ENCODE data around the gene PDE1C.

Gene PDE1C

DNA sequence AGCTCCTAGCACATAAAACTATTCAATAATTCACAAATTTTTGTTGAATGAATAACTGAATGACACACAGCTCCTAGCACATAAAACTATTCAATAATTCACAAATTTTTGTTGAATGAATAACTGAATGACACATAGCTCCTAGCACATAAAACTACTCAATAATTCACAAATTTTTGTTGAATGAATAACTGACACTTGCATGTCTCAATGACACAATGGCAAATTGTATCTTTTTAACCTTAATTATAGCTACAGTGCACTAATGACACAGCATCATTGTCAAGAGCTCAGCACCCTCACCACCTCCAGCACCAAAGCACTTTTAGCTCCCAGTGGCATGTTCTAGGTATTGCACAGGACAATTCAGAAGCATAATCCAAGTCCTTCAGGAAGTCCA is 131.6 kb downstream of the PDE1C start:
- Histone ChIP-seq H3K27ac (ENCODE audit: low read depth, low read length) (no peak overlapping the region), H3K36me3 (ENCODE audit: control insufficient read depth, insufficient read depth, low read length) (no peaks in the 10 kb centered on the region), H3K9ac (ENCODE audit: low read length) (no peak overlapping the region), H3K27me3 (ENCODE audit: control insufficient read depth, insufficient read depth, low read length) (no peaks in the 10 kb centered on the region), H3K4me1 (ENCODE audit: control insufficient read depth, insufficient read depth, low read length) (no peaks in the 10 kb centered on the region), H3K4me3 (ENCODE audit: low read length) (no peak overlapping the region)

- Histone ChIP-seq H3K4me3 (ENCODE audit: low read length) (no peak overlapping the region), H3K9ac (ENCODE audit: low read length) (no peak overlapping the region), H3K27ac (ENCODE audit: low read depth, low read length) (no peak overlapping the region), H3K4me1 (ENCODE audit: control insufficient read depth, insufficient read depth, low read length) (no peaks in the 10 kb centered on the region), H3K36me3 (ENCODE audit: control insufficient read depth, insufficient read depth, low read length) (no peaks in the 10 kb centered on the region), H3K27me3 (ENCODE audit: control insufficient read depth, insufficient read depth, low read length) (no peaks in the 10 kb centered on the region)
Observed at GRCh38 chr7:31937982-31938381, 132.2 kb downstream of the PDE1C start.

DNA sequence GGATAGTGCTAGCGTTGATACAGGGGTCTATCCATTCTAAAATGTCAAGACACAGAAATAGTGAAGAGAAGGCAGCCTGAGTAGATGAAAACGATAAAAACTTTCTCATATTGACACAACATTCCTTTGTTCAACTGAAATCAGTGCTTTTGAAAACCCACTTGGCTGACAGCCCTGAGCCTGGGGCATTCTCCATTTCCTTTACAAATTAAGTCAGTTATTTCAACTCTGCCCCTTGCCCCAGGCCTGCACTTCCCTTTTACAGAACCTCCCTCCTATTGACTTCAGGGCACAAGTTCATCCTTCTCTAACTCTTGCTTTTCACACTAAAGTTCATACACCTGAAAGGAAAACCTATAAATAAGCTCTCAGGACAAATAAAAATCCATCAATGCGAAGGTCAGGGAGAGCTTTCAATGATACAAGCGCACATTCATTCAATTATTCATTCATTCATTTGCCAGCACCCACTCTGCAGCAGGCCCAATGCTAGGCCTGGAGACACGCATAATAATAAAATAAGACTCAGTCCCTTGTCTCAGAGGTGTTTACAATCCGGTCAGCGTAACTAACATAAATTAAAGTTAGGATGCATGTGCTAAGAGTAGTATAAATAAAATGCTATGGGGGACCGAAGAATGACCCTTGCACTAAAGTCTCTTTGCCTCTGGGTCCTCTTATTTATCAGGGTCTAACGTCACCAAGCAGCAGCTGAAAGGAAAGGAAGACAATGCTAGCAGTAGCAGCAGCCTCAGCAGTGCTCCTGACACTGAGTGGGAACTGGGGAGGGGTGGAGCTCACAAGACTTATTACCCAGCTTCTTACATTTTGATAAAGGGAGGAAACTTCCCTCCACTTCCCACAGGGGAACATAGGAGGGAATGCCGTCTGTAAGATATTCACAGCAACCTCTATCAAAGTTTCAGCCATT is 134.8 kb downstream of the PDE1C start:
- H3K36me3 ChIP-seq (ENCODE audit: control insufficient read depth, insufficient read depth, low read length) = no peaks in the 10 kb centered on the region
- H3K27me3 ChIP-seq (ENCODE audit: control insufficient read depth, insufficient read depth, low read length) = no peaks in the 10 kb centered on the region
- no peaks in the 10 kb centered on the region for H3K4me1 ChIP-seq (ENCODE audit: control insufficient read depth, insufficient read depth, low read length)
- no peak overlapping the region for H3K4me3 ChIP-seq (ENCODE audit: low read length)
- no peak overlapping the region for H3K27ac ChIP-seq (ENCODE audit: low read depth, low read length)
- H3K9ac ChIP-seq (ENCODE audit: low read length) = no peak overlapping the region

DNA sequence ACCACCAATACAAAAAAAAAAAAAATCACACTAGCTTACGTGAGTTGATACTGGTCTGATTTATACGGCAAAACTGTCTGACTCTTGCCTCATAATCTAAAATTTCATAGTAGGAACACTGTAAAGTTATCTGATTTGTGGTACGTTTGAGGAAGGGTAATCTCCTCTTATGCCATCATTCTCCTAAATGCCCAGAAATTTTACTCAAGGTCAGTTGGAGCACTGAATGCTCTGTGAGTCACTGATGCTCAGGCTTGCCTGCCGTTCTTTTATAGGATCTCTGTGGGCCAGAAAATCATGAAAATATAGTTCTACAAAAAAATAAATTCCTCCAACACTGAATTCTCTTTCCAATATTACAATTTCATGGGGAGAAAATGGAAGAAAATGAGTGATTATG is 135.7 kb downstream of the PDE1C start:
- Histone ChIP-seq H3K27me3 (ENCODE audit: control insufficient read depth, insufficient read depth, low read length) (no peaks in the 10 kb centered on the region), H3K36me3 (ENCODE audit: control insufficient read depth, insufficient read depth, low read length) (no peaks in the 10 kb centered on the region), H3K4me1 (ENCODE audit: control insufficient read depth, insufficient read depth, low read length) (no peaks in the 10 kb centered on the region), H3K27ac (ENCODE audit: low read depth, low read length) (no peak overlapping the region), H3K9ac (ENCODE audit: low read length) (no peak overlapping the region), H3K4me3 (ENCODE audit: low read length) (no peak overlapping the region)

- Histone ChIP-seq H3K36me3 (ENCODE audit: control insufficient read depth, insufficient read depth, low read length) (no peaks in the 10 kb centered on the region), H3K9ac (ENCODE audit: low read length) (no peak overlapping the region), H3K27ac (ENCODE audit: low read depth, low read length) (no peak overlapping the region), H3K4me3 (ENCODE audit: low read length) (no peak overlapping the region), H3K27me3 (ENCODE audit: control insufficient read depth, insufficient read depth, low read length) (no peaks in the 10 kb centered on the region), H3K4me1 (ENCODE audit: control insufficient read depth, insufficient read depth, low read length) (no peaks in the 10 kb centered on the region)
Observed at GRCh38 chr7:31933481-31933880, 136.7 kb downstream of the PDE1C start.

- H3K9ac ChIP-seq (ENCODE audit: low read length) = no peak overlapping the region
- no peaks in the 10 kb centered on the region for H3K4me1 ChIP-seq (ENCODE audit: control insufficient read depth, insufficient read depth, low read length)
- no peak overlapping the region for H3K27ac ChIP-seq (ENCODE audit: low read depth, low read length)
- H3K27me3 ChIP-seq (ENCODE audit: control insufficient read depth, insufficient read depth, low read length) = no peaks in the 10 kb centered on the region
- H3K4me3 ChIP-seq (ENCODE audit: low read length) = no peak overlapping the region
- H3K36me3 ChIP-seq (ENCODE audit: control insufficient read depth, insufficient read depth, low read length) = no peaks in the 10 kb centered on the region
Observed at GRCh38 chr7:31926991-31927584, 143.1 kb downstream of the PDE1C start.

DNA sequence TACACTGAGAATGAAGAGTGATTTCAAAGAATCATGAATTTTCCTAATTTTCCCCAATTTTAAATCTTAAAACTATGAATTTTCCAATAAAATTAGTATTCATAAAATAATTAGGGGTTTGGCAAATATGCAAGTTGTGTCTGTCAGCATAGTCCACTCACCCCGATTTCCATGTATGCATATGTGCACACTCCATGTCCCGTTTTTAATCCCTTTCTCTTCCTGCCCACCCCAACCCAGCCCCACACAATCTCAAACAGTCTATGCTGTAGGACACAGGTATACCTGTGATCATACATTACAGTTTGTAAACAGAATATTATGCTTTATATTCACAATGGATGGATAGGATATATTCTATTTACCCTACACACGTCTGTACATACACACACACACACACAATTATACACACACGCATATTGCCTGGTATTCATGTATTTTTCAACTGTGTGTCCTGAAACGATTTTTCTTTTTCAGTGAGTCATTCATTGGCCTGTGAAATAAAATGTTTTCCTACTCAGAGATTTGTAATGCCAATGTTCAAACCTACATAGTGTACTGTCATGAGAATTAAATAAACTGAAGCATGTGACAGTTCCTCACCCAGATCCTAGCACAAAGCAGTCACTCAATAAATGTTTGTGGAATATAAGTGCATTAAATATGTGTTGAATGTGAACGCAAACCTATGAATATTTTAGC is 144.3 kb downstream of the PDE1C start:
- no peaks in the 10 kb centered on the region for H3K27me3 ChIP-seq (ENCODE audit: control insufficient read depth, insufficient read depth, low read length)
- H3K4me3 ChIP-seq (ENCODE audit: low read length) = no peak overlapping the region
- no peak overlapping the region for H3K27ac ChIP-seq (ENCODE audit: low read depth, low read length)
- no peaks in the 10 kb centered on the region for H3K36me3 ChIP-seq (ENCODE audit: control insufficient read depth, insufficient read depth, low read length)
- no peaks in the 10 kb centered on the region for H3K4me1 ChIP-seq (ENCODE audit: control insufficient read depth, insufficient read depth, low read length)
- H3K9ac ChIP-seq (ENCODE audit: low read length) = no peak overlapping the region

DNA sequence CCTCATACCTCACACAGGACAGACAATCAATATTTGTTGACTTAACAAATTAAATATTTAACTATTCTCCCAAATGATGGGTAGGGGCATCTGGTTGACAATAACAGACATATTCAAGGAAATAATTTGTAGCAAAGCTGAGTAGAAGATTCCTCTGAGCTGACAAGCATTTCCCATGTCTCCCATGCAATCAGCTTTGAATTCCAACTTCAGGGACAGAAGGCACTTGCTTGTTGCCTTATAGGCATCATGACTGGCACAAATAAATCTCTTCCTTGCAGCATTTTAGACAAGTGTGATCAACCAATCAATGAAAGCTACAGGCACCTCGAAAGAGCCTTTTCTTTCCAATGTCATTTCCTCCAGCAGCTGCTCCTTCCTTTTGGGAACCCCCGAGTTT is 146.0 kb downstream of the PDE1C start:
- no peaks in the 10 kb centered on the region for H3K27me3 ChIP-seq (ENCODE audit: control insufficient read depth, insufficient read depth, low read length)
- H3K27ac ChIP-seq (ENCODE audit: low read depth, low read length) = no peak overlapping the region
- H3K9ac ChIP-seq (ENCODE audit: low read length) = no peak overlapping the region
- H3K4me1 ChIP-seq (ENCODE audit: control insufficient read depth, insufficient read depth, low read length) = no peaks in the 10 kb centered on the region
- no peaks in the 10 kb centered on the region for H3K36me3 ChIP-seq (ENCODE audit: control insufficient read depth, insufficient read depth, low read length)
- H3K4me3 ChIP-seq (ENCODE audit: low read length) = no peak overlapping the region

GRCh38 chr7:31922848-31923247 is 147.4 kb downstream of the PDE1C start:
- H3K27ac ChIP-seq (ENCODE audit: low read depth, low read length) = no peak overlapping the region
- no peaks in the 10 kb centered on the region for H3K36me3 ChIP-seq (ENCODE audit: control insufficient read depth, insufficient read depth, low read length)
- no peaks in the 10 kb centered on the region for H3K4me1 ChIP-seq (ENCODE audit: control insufficient read depth, insufficient read depth, low read length)
- no peak overlapping the region for H3K4me3 ChIP-seq (ENCODE audit: low read length)
- H3K27me3 ChIP-seq (ENCODE audit: control insufficient read depth, insufficient read depth, low read length) = no peaks in the 10 kb centered on the region
- H3K9ac ChIP-seq (ENCODE audit: low read length) = no peak overlapping the region

DNA sequence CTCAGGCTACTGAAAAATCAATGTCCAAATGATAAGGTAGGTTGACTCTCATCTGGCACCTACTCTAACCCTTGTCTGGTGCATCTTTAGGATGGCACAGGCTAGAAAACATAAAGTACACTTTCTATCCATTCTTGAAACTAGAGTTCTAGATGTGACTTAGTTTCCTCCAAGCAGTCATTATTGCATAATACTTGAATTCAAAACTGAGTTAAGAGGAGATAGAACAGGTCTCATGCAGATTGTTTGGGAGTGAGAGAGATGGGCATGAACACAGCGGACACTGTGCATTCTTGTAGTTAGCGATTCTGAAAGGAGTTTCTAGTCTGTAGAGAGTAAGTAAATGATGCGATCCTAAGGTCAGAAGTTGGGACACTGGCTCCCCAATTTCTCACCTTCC is 149.2 kb downstream of the PDE1C start:
- no peak overlapping the region for H3K27ac ChIP-seq (ENCODE audit: low read depth, low read length)
- no peak overlapping the region for H3K4me3 ChIP-seq (ENCODE audit: low read length)
- no peaks in the 10 kb centered on the region for H3K36me3 ChIP-seq (ENCODE audit: control insufficient read depth, insufficient read depth, low read length)
- H3K27me3 ChIP-seq (ENCODE audit: control insufficient read depth, insufficient read depth, low read length) = no peaks in the 10 kb centered on the region
- H3K9ac ChIP-seq (ENCODE audit: low read length) = no peak overlapping the region
- no peaks in the 10 kb centered on the region for H3K4me1 ChIP-seq (ENCODE audit: control insufficient read depth, insufficient read depth, low read length)

DNA sequence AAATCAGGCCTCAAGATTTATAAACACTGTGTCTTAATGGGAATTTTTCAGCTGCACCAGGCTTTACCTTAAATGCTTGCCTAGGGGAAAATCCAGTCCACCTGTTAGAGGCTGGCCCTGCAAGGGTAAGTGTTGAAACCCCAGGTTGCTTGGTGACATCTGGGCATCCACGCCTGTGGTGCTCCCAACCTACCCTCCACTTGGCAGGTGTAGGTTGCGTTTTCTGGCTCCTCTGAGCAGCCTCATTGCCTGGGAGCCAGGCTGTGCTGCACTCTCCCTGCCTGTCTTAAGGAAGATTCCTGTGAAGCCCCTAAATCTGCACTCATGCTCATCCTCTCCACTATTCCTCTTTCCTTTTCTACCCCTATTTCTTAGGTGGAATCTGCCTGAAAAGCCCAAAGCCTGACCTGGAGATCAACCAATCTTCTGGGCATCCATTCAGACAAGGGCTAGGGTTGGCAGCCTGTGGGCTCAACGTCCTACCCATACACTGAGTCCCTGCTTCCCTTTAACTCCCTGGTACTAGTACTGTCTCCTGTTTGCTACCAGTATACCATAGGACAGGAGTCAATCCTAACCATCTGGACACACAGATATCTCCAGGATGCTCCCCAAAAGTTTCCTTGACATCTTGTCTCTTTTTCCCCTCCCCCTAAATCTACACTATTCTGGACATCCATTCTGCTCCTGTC is 150.4 kb downstream of the PDE1C start:
- Histone ChIP-seq H3K9ac (ENCODE audit: low read length) (no peak overlapping the region), H3K36me3 (ENCODE audit: control insufficient read depth, insufficient read depth, low read length) (no peaks in the 10 kb centered on the region), H3K27me3 (ENCODE audit: control insufficient read depth, insufficient read depth, low read length) (no peaks in the 10 kb centered on the region), H3K4me1 (ENCODE audit: control insufficient read depth, insufficient read depth, low read length) (no peaks in the 10 kb centered on the region), H3K27ac (ENCODE audit: low read depth, low read length) (no peak overlapping the region), H3K4me3 (ENCODE audit: low read length) (no peak overlapping the region)

GRCh38 chr7:31918706-31919393 is 151.4 kb downstream of the PDE1C start:
- no peaks in the 10 kb centered on the region for H3K36me3 ChIP-seq (ENCODE audit: control insufficient read depth, insufficient read depth, low read length)
- H3K27me3 ChIP-seq (ENCODE audit: control insufficient read depth, insufficient read depth, low read length) = no peaks in the 10 kb centered on the region
- no peak overlapping the region for H3K27ac ChIP-seq (ENCODE audit: low read depth, low read length)
- no peak overlapping the region for H3K9ac ChIP-seq (ENCODE audit: low read length)
- H3K4me1 ChIP-seq (ENCODE audit: control insufficient read depth, insufficient read depth, low read length) = no peaks in the 10 kb centered on the region
- no peak overlapping the region for H3K4me3 ChIP-seq (ENCODE audit: low read length)

Data from rectal smooth muscle tissue (tissue), 1 donor.